ENCODE results near the gene DIP2C.
"Not testable (repeated sequence)": the region's sequence is repeated elsewhere in the genome, so short reads cannot be mapped to it uniquely, and the experiment has no call there.

The DIP2C gene

DNA sequence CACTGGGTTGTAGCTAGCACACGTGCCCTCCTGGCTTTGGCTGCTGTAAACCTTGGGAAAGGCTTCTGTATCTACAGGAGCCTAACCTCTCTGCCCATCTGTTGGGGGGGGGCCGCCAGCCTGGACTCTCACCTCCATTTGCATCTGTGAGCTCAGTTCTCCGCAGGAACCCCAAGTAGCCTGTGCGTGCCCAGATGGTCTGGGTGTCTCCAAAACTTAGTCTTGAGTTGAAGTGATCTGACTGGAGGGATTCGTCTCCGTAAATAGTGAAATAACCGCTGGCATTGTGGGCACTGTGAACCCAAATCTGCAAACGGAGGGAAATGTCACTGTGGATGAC, 406.4 kb downstream of the DIP2C start:
- no peak for DNase-seq

DNA sequence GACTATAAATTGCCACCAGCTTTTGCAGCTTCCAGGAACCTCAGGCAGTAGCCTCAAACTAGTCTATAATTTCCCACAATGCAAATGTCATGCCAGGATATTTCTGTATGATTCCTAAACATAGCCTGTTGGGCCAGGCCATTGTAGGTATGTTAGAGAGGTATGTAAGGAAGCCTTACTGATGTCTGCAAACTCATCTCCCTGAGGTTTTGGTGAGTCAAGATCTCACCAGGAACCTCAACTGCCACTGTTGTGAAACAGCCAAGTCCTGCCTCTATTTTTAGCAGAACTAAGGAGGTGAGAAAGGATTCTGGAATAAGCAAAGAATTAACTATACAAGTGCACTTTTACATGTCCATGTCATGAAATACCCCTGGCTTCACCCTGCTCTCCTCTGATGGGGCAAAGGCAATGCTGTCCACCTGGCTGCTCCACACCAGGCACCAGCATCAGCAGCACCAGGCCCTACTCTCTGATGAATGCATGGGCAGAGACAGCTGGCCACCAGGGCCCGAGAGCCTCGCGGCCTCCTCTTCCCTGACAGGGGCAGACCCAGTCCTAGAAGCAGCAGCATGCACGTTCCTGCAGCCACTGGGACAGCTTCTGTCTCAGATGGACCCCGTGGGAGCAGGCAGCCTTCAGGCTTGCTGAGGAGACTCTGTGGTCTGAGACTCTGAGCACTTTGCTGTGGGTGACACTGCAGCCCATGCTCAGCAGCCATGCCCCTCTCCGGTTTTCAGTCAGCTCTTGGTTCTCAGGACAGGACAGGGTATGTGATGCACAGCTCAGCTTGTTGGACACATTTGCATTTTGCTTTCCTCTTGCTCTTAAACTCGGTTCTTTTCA, 407.0 kb downstream of the DIP2C start:
- DNase-seq: no peak

DNA sequence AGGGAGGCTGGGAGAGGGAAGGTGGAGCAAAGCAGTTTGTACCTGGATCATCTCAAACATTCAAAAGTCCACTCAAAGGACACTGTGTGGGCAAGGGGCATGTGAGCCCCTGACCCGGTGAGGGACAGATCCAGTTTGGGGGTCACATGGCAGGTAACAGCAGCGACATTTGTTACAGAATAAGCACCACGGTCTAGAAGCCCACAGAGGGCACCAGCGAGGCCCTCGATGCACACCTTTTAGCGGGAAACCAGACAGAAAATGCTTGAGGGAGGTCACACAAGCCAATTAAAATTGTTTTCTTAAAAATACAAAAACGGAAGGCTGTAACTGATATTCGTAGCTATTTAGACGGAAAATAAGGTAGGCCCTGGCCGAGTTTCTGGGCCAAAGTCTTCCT, 409.8 kb downstream of the DIP2C start:
- DNase-seq: no peak

DNA sequence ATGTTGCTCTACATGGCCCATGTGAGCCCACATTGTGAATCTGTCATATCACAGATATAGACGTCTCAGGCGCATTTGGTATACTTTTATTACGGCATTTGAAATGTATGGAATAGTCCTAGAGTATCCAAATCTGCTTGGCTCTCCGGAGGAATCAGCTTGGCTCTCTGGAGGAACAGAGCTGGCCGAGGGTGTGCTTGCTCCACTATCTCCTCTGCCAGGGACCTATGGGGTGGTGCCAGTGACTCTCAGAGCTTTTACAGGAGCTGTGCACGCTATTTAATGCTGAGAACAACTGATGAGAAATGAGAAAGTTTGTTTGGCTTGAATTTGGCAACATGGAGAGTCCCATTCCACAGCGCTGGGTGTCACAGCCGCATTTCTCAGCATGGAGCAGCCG, 410.2 kb downstream of the DIP2C start:
- DNase-seq: no peak

DNA sequence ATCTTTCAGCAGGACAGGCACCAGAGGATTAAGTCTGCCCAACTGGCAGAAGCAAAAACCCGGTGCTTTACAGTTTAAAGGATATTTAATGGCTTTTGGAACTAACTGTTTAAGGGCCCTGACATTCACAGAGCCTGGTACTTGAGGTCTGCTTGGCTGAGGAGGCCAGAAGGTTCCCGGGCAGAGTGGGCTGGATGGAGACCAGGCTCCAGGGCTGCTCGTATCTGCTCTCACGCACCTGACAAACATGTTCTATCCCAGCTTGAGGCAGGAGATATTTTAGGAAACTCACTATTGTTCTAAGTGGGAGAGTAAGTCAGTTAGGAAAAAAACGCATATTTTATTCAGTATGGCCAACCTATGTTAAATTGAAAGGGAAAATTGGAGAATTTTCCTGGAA, 410.8 kb downstream of the DIP2C start:
- no peak for DNase-seq

DNA sequence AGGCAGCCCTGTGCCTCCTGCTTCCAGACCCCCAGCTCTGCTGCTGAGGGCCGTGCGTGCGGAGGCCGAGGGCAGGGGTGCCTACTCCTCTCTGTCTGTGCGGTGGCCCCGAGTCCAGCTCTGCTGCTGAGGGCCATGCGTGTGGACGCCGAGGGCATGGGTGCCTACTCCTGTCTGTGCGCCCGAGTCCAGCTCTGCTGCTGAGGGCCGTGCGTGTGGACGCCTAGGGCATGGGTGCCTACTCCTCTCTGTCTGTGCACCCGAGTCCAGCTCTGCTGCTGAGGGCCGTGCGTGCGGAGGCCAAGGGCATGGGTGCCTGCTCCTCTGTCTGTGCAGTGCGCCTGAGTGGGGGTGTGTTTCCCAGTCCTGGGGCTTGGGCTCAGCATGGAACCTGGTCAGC, 411.5 kb downstream of the DIP2C start:
- no peak for DNase-seq

DNA sequence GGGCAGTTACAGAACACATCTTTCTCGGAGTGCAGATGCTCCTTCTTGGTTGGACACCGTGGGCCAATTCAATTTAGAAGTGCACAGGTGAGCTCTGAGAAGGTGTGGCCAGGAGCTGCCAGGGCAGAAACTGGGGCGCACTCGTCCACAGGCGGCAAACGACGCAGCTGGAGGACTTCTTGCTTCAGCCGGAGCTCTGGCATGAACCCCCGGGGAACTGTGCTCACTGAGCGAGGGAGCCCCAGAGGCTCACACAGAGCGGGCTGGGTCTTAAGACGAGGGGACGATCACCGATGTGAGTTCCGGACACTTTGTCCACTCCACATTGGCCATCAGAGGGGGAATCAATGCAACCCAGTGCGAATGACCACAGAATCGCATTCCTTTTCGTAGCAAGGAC, 413.8 kb downstream of the DIP2C start:
- no peak for DNase-seq

DNA sequence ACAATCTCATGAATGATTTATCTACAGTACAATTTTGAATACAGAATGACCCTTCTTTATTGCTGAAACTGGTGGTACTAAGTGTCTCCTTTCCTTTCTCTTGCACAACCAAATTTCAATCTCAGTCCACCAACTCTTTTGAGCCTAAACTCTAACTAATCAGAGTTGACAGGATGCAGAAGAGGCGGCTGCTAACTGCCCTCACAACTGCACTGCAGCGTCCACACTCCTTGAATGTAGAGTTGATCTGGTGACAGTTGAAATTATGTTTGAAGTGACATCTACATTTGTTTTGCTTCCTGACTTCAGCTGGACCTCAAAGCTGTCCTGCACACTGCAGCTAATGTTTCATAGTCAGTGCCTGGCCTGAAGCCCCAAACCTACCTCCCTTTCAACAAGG, 414.6 kb downstream of the DIP2C start:
- no peak for DNase-seq

DNA sequence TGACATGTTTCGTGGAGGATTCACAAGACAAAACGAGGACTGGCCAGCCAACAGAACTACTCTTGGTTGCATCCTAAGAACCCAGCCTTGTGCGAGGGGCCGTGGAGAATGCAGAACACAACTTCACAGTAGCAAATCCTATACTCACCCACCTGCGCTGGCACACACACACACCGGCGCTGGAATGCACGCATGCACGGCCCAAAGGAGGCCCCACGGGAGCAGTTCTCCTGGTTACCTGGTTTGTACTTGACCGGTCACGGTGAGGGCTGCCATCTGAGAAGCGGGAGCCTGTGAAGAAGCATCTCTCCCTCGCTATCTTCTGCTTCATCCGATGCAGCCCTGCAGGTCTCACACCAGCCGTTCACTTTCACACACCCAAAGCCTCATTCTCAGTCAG, 416.4 kb downstream of the DIP2C start:
- DNase-seq: no peak

DNA sequence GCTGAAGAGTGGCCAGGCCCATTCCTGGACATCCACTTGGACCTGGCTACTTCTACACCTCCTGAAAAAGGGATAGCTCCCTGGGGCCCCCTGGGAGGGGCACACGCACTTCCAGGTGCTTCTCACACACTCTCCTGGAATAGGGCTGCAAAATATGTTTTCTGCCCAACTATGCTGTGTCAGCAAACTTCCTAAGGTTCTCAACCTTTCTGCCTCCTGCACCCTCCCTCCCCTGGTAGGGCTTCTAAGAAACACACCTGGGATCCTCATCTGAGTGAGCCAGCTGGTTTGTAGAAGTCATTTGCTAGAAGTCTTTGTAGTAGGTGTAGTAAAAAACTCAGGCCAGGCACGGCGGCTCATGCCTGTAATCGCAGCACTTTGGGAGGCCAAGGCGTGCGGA, 417.7 kb downstream of the DIP2C start:
- DNase-seq: no peak

DNA sequence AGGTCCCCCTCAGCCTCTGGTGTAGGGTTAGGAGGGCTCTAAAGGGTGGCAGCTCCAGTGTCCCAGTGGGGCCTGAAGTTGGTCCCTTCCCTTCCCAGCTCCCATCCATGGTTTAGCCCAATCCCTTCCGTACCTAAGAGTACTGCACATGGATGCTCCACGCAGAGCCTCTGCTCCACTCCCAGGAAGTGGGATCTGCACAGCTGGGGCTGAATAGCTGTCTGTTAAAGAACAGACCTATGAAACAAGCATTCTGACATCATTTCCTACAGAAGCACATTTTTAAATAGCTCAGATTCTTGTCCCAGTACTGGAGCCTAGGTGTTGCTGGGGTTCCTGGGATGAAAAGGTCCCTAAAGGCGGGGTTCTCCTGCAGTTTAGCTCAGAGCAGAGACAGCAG, 418.3 kb downstream of the DIP2C start:
- DNase-seq: no peak

DNA sequence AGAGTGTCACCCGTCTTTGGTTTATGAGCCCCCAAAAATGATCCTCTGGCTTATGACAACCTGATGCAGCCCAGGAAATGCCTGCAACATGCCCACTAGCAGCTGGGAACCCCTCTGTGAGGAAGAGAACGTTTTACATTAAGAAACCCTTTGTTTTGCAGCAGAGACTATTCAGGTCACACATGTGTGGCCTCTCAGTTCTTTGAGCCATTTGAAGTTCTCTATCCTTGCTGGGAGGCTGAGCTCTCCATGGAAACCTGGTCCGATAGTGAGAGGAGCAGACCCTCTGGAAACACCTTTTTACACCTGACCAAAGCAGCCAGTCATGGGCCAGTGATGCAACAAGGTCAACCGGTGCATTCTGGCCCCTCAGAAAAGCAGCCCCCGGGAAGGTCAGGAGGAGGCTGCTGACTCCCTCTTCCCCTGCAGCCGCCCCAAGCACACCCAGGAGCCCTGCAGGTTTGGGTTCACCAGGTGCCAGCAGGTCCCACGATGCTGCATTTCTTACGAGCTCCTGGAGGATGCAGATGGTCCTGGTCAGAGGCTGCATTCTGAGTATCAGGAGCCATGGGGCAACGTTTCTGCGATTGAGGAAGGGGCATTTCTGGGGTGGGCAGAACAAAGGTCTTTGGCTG, 419.9 kb downstream of the DIP2C start:
- DNase-seq: no peak

DNA sequence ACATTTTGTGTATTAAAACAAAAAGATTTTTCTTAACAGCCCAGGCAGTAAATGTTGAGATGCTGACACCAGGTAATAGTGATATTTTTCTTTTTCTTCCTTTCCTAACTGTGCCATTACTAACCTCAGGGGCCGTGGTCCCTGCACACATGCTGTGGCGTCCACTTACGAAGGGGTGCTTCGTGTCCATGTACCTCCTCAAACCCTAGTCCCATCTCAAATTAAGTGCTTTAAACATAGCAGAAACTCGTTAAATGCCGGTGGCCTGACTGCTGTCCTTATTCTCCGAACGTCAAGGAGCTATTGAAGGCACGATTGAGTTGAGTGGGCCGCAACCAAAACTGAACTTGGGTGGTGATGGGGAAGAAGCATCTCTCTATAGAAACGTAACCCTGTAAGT, 421.8 kb downstream of the DIP2C start:
- no peak for DNase-seq

DNA sequence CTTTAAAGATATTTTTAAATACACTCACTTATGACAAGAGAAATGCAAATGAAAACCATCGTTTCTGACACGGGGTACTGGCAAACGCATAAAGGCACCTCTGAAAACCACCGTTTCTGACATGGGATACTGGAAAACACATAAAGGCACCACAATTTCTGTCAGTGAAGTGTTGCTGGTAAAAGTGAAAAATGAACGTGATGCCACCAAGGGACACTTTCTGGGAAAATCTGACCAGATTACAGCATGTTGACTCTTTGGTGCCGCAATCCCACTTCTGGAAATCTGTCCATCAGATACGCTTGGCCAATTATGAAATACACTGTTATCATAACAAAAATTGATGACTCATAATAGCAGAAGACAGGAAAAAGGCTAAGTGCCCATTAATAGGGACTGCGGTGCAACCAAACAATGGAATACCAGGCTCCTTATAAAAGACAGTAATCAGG, 422.5 kb downstream of the DIP2C start:
- DNase-seq: no peak

DNA sequence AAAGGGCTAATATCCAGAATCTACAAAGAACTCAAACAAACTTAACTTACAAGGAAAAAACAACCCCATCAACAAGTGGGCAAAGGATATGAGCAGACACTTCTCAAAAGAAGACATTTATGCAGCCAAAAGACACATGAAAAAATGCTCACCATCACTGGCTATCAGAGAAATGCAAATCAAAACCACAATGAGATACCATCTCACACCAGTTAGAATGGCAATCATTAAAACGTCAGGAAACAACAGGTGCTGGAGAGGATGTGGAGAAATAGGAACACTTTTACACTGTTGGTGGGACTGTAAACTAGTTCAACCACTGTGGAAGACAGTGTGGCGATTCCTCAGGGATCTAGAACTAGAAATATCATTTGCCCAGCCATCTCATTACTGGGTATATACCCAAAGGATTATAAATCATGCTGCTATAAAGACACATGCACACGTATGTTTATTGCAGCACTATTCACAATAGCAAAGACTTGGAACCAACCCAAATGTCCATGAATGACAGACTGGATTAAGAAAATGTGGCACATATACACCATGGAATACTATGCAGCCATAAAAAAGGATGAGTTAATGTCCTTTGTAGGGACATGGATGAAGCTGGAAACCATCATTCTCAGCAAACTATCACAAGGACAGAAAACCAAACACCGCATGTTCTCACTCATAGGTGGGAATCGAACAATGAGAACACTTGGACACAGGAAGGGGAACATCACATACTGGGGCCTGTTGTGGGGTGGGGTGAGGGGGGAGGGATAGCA, 423.5 kb downstream of the DIP2C start:
- not testable (repeated sequence) for DNase-seq

DNA sequence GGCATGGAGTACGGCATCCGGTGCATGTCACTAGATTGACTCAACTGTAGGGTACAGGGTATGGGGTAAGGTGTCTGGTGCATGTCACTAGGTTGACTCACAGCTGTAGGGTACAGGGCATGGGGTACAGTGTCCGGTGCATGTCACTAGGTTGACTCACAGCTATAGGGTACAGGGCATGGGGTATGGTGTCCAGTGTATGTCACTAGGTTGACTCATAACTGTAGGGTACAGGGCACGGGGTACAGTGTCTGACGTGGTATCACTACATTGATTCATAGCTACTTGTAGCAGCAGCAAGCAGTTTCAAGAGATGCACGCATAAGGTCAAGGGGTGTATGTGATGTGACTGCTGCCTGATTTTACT, 424.4 kb downstream of the DIP2C start:
- DNase-seq: not testable (repeated sequence)

DNA sequence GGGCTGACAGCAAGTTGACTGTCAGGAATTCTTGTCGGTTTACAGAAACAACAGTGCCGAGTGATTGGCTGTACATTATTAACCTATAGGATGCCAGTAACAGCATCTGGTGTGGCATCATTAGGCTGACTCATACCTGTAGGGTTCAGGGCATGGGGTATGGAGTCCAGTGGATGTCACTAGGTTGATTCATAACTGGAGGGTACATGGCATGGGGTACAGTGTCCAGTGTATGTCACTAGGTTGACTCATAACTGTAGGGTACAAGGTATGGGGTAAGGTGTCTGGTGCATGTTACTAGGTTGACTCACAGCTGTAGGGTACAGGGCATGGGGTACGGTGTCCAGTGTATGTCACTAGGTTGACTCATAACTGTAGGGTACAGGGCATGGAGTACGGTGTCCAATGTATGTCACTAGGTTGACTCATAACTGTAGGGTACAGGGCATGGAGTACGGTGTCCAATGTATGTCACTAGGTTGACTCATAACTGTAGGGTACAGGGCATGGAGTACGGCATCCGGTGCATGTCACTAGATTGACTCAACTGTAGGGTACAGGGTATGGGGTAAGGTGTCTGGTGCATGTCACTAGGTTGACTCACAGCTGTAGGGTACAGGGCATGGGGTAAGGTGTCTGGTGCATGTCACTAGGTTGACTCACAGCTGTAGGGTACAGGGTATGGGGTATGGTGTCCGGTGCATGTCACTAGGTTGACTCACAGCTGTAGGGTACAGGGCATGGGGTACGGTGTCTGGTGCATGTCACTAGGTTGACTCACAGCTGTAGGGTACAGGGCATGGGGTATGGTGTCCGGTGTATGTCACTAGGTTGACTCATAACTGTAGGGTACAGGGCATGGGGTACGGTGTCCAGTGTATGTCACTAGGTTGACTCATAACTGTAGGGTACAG, 425.1 kb downstream of the DIP2C start:
- not testable (repeated sequence) for DNase-seq

DNA sequence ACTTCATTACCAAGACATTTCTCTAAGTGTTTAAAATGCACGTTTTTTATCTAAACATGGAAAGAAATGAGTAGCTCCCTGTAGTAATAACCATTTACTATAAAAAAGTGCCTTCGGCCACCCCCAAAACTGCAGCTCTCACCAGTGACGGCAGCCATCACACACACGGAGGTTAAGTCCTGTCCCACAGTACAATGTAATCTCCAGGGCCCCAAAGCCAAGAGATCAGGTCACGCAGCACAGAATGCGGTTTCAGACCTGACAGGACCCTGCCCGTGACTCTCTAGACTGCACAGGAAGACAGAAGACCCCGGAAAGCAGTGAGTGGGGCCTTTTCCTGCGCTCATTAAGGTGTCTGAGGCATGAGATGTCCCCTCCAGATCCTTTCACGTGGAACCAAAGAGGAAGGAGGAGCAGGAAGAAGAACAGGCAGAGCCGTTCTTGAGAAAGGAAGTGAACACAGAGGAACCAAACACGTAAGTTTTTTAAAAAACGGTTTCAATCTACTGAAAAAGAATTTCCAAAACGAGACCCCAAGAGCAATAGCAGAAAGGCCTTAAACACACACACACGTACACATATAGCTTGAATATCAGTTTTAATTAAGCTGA, 428.5 kb downstream of the DIP2C start:
- DNase-seq: no peak

DNA sequence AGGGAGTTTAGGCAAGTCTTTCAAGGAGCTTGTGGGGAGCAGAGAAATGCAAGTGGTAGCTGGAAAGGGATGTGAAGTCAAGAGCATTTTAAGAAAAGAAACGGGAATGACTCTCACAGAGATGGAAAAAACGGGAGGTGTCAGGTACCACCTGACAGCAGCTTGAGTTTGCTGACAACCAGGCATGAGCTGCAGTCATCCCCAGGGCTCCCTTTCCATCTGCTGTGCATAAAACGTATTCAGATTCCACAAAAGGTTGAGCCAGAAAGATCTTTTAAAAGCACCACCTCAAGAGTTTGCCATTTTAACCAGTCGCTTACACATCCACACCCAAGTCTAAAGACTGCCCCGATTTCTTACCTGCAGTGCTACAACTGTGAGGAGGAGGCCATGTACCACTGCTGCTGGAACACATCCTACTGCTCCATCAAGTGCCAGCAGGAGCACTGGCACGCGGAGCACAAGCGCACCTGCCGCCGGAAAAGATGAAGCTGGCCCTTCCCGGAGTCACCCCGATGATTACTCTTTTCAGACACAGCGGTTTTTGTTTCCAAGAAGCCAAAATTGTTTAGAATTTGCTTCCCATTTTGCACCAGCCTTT, 437.4 kb downstream of the DIP2C start:
- DNase-seq: no peak

DNA sequence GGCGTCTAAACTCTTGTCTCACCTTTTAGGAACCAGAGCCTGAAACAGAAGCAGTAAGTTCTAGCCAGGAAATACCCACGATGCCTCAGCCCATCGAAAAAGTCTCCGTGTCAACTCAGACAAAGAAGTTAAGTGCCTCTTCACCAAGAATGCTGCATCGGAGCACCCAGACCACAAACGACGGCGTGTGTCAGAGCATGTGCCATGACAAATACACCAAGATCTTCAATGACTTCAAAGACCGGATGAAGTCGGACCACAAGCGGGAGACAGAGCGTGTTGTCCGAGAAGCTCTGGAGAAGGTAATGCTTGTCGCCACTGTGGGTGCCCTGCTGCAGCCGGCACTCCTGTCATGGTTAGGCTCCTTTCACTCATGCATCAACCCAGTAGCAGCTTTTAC, 441.2 kb downstream of the DIP2C start:
- DNase-seq: no peak

DNA sequence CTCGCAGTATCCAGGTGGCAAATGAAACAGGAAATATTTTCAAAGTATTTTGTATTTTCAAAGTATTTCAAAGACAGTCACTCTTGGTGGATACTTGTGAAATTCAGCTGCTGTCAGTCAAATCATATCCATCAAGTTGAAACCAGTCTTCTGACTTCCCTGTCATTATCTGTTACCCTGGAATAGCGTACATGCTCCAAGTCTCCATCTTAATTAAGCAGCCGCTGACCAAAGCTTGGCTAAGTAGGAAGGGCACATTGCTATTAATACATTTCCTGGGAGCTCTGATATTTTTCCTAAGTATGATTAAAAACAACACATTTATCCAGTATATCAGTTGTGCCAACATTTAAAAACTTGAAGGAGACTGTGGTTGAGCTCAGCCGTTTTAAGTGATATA, 442.0 kb downstream of the DIP2C start:
- no peak for DNase-seq

DNA sequence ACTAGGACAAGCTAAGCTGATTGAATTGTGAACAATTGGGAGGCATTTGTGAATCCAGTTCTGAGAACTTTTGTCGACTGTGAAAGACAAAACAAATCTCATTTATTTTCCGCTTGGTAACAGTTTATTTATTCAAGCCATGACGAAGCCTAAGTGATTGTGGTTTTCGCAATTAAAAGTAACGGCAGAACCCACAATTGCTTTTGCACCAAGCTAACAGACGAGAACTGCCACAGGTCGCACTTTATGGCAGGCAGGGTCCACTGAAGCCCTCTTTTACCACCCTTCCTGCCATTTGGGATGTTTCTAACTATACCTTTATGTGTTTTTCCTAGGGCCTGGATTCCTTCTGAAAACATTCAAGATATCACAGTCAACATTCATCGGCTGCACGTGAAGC, 443.0 kb downstream of the DIP2C start:
- no peak for DNase-seq

Measured in activated CD8-positive, alpha-beta memory T cell treated with anti-CD3 and anti-CD28 coated beads for 24 hours (primary cell).